Brain microvascular endothelial cell (primary cell): ENCODE measurements around the gene CTPS2.
"Not testable (repeated sequence)": the region's sequence is repeated elsewhere in the genome, so short reads cannot be mapped to it uniquely, and the experiment has no call there.

Experiments
- DNase-seq: peaks from one replicate; pipeline ENCODE4 v3.0.0-alpha.2; 2020
- H3K27ac ChIP-seq: fragments of 250-450 bp; sonication (Bioruptor Pico); 2 replicates; pipeline ENCODE4 v1.5.1; 2020; ENCODE audit warnings: mild to moderate bottlenecking, moderate library complexity
- H3K27me3 ChIP-seq: fragments of 250-450 bp; sonication (Bioruptor Pico); replicated peaks from 2 replicates; pipeline ENCODE4 v1.5.1; 2020; ENCODE audit warnings: mild to moderate bottlenecking
- H3K36me3 ChIP-seq: fragments of 250-450 bp; sonication (Bioruptor Pico); replicated peaks from 2 replicates; pipeline ENCODE4 v1.5.1; 2020; ENCODE audit warnings: mild to moderate bottlenecking
- H3K4me3 ChIP-seq: 2 replicates; pipeline ENCODE4 v1.5.1; 2011; ENCODE audit warnings: low read depth, mild to moderate bottlenecking, control low read depth, low read length, moderate library complexity
- in situ Hi-C: cut with HindIII; loops from 2 replicates; pipeline ENCODE4 v1.10.0; 2017; ENCODE audit warnings: low sequenced_read_pairs, low pct_ligation_motif_present
- TF ChIP-seq, protein P1 (sequence below): IDR thresholded peaks from 2 replicates; pipeline ENCODE4 v1.5.1; 2011; ENCODE audit warnings: low read depth, mild to moderate bottlenecking, moderate library complexity, low read length, control low read depth, inconsistent platforms; ENCODE audit errors: missing control alignments

The CTPS2 gene

DNA sequence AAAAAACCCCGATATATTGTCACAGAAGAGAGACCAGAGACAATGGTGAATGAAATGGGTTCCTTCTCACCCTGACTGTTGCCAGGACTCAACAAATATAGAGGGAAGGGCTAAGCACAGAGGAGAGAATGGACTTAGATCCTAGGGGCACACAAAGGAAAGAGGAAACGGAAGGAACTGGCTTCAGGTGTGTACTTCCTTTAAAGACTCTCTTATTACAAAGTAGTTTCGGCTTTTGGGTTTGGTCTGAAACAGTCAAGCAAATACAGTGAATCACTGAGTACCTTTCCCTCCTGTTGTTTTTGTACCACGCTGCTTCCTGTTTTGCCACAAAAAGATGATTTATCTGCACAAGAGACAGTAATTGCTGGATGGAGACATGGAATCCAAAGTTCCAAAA is 108.6 kb downstream of the CTPS2 start:
- DNase-seq = no peak

DNA sequence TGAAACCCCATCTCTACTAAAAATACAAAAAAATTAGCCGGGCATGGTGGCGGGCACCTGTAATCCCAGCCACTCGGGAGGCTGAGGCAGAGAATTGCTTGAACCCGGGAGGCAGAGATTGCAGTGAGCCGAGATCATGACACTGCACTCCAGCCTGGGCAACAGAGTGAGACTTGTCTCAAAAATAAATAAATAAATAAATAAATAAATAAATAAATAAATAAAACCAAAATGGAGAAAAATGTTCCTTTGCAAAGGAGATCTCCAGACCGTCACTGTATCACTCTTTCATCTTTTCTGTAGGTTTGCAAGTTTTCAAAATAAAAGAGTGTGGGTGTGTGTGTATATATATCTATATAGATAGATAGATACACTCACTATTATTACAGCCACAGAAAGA is 109.2 kb downstream of the CTPS2 start:
- DNase-seq, in situ Hi-C loops, H3K27me3 ChIP-seq, H3K27ac ChIP-seq, H3K36me3 ChIP-seq, H3K4me3 ChIP-seq: not testable (repeated sequence)

More for the DNA sequence above, 108.6 kb downstream of the CTPS2 start:
- Histone ChIP-seq H3K4me3 (no peak overlapping the region), H3K36me3 (no peaks in the 10 kb centered on the region), H3K27me3 (no peaks in the 10 kb centered on the region), H3K27ac (no peak overlapping the region)
- TF ChIP-seq, protein P1, sequence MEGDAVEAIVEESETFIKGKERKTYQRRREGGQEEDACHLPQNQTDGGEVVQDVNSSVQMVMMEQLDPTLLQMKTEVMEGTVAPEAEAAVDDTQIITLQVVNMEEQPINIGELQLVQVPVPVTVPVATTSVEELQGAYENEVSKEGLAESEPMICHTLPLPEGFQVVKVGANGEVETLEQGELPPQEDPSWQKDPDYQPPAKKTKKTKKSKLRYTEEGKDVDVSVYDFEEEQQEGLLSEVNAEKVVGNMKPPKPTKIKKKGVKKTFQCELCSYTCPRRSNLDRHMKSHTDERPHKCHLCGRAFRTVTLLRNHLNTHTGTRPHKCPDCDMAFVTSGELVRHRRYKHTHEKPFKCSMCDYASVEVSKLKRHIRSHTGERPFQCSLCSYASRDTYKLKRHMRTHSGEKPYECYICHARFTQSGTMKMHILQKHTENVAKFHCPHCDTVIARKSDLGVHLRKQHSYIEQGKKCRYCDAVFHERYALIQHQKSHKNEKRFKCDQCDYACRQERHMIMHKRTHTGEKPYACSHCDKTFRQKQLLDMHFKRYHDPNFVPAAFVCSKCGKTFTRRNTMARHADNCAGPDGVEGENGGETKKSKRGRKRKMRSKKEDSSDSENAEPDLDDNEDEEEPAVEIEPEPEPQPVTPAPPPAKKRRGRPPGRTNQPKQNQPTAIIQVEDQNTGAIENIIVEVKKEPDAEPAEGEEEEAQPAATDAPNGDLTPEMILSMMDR = no peak
- in situ Hi-C loops = no loop called here

DNA sequence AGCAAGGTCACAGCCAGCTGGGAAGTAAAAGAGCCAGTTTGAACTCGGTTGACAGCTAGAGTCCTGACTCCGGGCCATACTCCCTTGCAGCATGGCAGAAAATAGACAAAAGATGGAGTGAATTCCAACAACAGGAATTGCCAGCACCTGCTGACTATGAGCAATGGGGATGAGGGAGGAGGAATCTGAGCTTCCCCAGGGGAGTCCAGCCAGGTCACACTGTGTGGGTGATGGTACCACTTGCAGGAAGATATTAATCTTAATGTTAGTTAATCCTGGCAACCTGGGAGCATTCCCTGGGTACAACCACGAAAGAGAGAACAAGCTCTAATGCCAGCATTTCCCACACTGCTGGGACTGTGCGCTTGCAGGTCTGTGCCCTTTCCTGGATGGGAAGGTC is 110.6 kb downstream of the CTPS2 start:
- no peak for DNase-seq
- Histone ChIP-seq H3K27ac (no peak overlapping the region), H3K27me3 (no peaks in the 10 kb centered on the region), H3K36me3 (no peaks in the 10 kb centered on the region), H3K4me3 (no peak overlapping the region)
- TF ChIP-seq, protein P1 = no peak
- in situ Hi-C loops = no loop called here

DNA sequence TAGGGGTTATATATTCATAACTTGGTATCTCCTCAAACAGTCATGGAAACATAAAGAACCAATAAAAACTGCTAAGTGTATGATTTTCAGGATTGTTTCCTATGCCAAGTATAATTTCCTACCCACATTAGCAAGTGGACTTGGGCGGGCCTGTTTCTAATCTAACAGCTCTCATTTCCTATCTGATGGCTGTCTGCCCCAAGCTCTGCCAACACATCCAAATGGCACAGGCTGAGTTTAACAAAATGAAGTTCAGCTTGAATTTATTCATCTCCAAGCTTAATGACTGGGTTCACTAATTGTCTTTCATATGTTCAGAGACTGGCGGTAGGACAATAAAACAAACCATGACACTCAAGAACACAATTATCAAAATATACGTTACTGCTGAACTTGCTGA is 118.0 kb downstream of the CTPS2 start:
- no peaks in the 10 kb centered on the region for H3K27me3 ChIP-seq
- H3K36me3 ChIP-seq = no peaks in the 10 kb centered on the region
- no peak for DNase-seq
- no peak overlapping the region for H3K4me3 ChIP-seq
- no peak overlapping the region for H3K27ac ChIP-seq
- TF ChIP-seq, protein P1 = no peak
- in situ Hi-C loops = no loop called here

DNA sequence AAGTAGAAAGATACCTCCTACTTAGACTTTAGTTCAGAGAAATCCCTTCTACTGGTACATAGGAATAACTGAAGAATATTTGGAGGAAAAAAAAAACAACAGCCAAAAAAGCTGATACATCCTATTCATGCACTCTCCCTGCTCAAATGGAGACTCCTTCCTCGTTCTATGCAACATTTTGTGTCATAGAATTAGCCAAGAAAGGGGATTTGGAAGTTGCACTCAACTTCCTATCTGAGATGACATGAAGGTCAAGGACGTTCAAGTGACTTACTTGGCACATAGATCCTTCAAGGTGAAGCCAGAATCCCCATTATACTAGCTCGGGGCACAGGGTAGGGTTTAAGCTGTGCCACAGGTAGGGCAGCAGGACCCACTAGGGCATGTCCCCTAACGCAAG is 118.7 kb downstream of the CTPS2 start:
- DNase-seq = no peak
- H3K36me3 ChIP-seq = no peaks in the 10 kb centered on the region
- in situ Hi-C loops = no loop called here
- no peaks in the 10 kb centered on the region for H3K27me3 ChIP-seq
- no peak overlapping the region for H3K27ac ChIP-seq
- TF ChIP-seq, protein P1 = no peak
- H3K4me3 ChIP-seq = no peak overlapping the region

DNA sequence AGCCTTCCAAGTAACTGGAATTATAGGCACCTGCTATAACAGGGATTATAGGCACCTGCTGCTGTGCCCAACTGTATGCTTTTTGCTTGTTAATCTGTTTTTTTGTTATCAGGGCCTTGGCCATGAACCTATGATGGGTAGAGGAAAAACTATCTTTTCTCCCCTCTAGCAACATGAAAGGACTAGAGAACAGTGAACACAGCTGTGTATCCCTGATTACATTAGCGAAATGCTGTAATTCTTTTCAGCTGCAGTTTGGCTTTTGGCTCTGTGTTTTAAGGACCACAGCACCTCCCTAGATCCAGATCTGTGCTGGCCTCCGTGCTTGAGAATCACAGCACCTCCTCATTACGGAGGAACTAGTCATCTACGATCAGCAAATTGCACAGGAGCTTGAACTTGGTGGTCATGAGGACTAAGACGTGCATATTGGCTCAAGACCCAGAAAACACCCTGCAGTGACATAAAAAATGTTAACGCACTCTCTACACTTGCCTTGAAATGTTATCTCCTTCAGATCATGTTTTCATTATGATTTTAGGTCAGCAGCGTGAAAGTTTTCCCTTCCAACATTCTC is 120.2 kb downstream of the CTPS2 start:
- TF ChIP-seq, protein P1 = no peak
- H3K36me3 ChIP-seq = no peaks in the 10 kb centered on the region
- no peak overlapping the region for H3K4me3 ChIP-seq
- no peak overlapping the region for H3K27ac ChIP-seq
- in situ Hi-C loops = no loop called here
- no peaks in the 10 kb centered on the region for H3K27me3 ChIP-seq
- DNase-seq = no peak
